ENCODE results near the gene CARNS1.

GRCh38 chr11:67398661-67399563 is 16.6 kb upstream of the CARNS1 start:
- no peak for TF ChIP-seq CTCF (IDR thresholded peaks at IDR 0.05)
- no peak for TF ChIP-seq RCOR1 (IDR thresholded peaks at IDR 0.05; ENCODE audit: low read length)
- TF ChIP-seq NRF1 (IDR thresholded peaks at IDR 0.05; ENCODE audit: low read depth, low read length) = no peak
- TF ChIP-seq POLR2AphosphoS5 (IDR thresholded peaks at IDR 0.05; ENCODE audit: low read depth, low read length) = no peak
- TF ChIP-seq SMC3 (IDR thresholded peaks at IDR 0.05; ENCODE audit: low read depth, low read length) = no peak
- TF ChIP-seq TEAD4 (IDR thresholded peaks at IDR 0.05; ENCODE audit: borderline replicate concordance, insufficient read depth) = no peak
- no peak for TF ChIP-seq MEF2A (IDR thresholded peaks at IDR 0.05; ENCODE audit: borderline replicate concordance, low read depth)
- no peak for TF ChIP-seq USF2 (IDR thresholded peaks at IDR 0.05; ENCODE audit: borderline replicate concordance, low read depth, low read length)
